Trophoblast cell (in vitro differentiated cells and primary cell): ENCODE data around the gene SRC.

ENCODE experiments used
- DNase-seq, 2 donors: peaks; one replicate each; pipeline ENCODE4 v3.0.0-alpha.2; 2016
- H2AFZ ChIP-seq: 2 replicates; pipeline ENCODE4 v1.6.1; 2013; ENCODE audit warnings: low read length, moderate library complexity, mild to moderate bottlenecking; ENCODE audit not compliant: insufficient read depth, poor library complexity
- H2AK5ac ChIP-seq: 2 replicates; pipeline ENCODE4 v1.6.1; 2013; ENCODE audit warnings: mild to moderate bottlenecking, low read length
- H2BK120ac ChIP-seq: 2 replicates; pipeline ENCODE4 v1.6.1; 2013; ENCODE audit warnings: low read length, mild to moderate bottlenecking, moderate library complexity; ENCODE audit not compliant: insufficient read depth, poor library complexity
- H2BK12ac ChIP-seq: 2 replicates; pipeline ENCODE4 v1.6.1; 2013; ENCODE audit warnings: mild to moderate bottlenecking, low read length, moderate library complexity
- H2BK5ac ChIP-seq: 2 replicates; pipeline ENCODE4 v1.6.1; 2013; ENCODE audit warnings: low read length, low read depth, moderate library complexity, mild to moderate bottlenecking; ENCODE audit not compliant: poor library complexity
- H3K14ac ChIP-seq: 2 replicates; pipeline ENCODE4 v1.6.1; 2013; ENCODE audit warnings: mild to moderate bottlenecking, low read length
- H3K18ac ChIP-seq: 2 replicates; pipeline ENCODE4 v1.6.1; 2013; ENCODE audit warnings: mild to moderate bottlenecking, low read length
- H3K23ac ChIP-seq: 2 replicates; pipeline ENCODE4 v1.6.1; 2013; ENCODE audit warnings: low read length
- H3K27ac ChIP-seq: 2 replicates; pipeline ENCODE4 v1.5.1; 2013; ENCODE audit warnings: low read depth, mild to moderate bottlenecking, inconsistent platforms, low read length, moderate library complexity
- H3K27me3 ChIP-seq: 2 replicates; pipeline ENCODE4 v1.6.1; 2013; ENCODE audit warnings: inconsistent platforms, mild to moderate bottlenecking, low read length, moderate library complexity; ENCODE audit not compliant: insufficient read depth
- H3K36me3 ChIP-seq, 2 experiments: 1 replicate in 1 of 2; 2 replicates in 1 of 2; pipeline ENCODE4 v1.6.1; 2013; ENCODE audit warnings: low read length in 2 of 2, mild to moderate bottlenecking in 2 of 2, moderate library complexity in 1 of 2; ENCODE audit not compliant: insufficient read depth in 2 of 2, control insufficient read depth in 1 of 2
- H3K4ac ChIP-seq: 2 replicates; pipeline ENCODE4 v1.6.1; 2013; ENCODE audit warnings: low read depth, mild to moderate bottlenecking, low read length, moderate library complexity
- H3K4me1 ChIP-seq, 2 experiments: 1 replicate in 1 of 2; 2 replicates in 1 of 2; pipeline ENCODE4 v1.6.1; 2013; ENCODE audit warnings: low read length in 2 of 2, mild to moderate bottlenecking in 2 of 2, moderate library complexity in 1 of 2; ENCODE audit not compliant: insufficient read depth in 2 of 2, control insufficient read depth in 1 of 2
- H3K4me2 ChIP-seq: 2 replicates; pipeline ENCODE4 v1.6.1; 2013; ENCODE audit warnings: inconsistent platforms, mild to moderate bottlenecking, low read length, moderate library complexity
- H3K4me3 ChIP-seq: 2 replicates; pipeline ENCODE4 v1.5.1; 2013; ENCODE audit warnings: mild to moderate bottlenecking, low read depth, low read length, inconsistent platforms
- H3K79me1 ChIP-seq: one replicate; pipeline ENCODE4 v1.6.1; 2013; ENCODE audit warnings: low read length
- H3K79me2 ChIP-seq: 2 replicates; pipeline ENCODE4 v1.6.1; 2013; ENCODE audit warnings: low read length, mild to moderate bottlenecking; ENCODE audit not compliant: control insufficient read depth, insufficient read depth, poor library complexity
- H3K9ac ChIP-seq: 2 replicates; pipeline ENCODE4 v1.6.1; 2013; ENCODE audit warnings: mild to moderate bottlenecking, low read length
- H3K9me3 ChIP-seq: 2 replicates; pipeline ENCODE4 v1.6.1; 2013; ENCODE audit warnings: low read depth, mild to moderate bottlenecking, control low read depth, inconsistent platforms, low read length; ENCODE audit not compliant: insufficient read depth
- H4K12ac ChIP-seq: 2 replicates; pipeline ENCODE4 v1.6.1; 2013; ENCODE audit warnings: low read depth, mild to moderate bottlenecking, low read length, moderate library complexity
- H4K8ac ChIP-seq: 2 replicates; pipeline ENCODE4 v1.6.1; 2013; ENCODE audit warnings: low read depth, mild to moderate bottlenecking, low read length, moderate library complexity
- H4K91ac ChIP-seq: one replicate; pipeline ENCODE4 v1.6.1; 2013; ENCODE audit warnings: low read depth, mild to moderate bottlenecking, low read length, moderate library complexity
- WGBS: extraction: QIAGEN DNeasy Blood & Tissue Kit; methylation state at CpG from one replicate; pipeline ENCODE4 v1.1.7; 2013; ENCODE audit warnings: missing lambda C conversion rate; ENCODE audit not compliant: insufficient read length, insufficient coverage; ENCODE audit errors: extremely low coverage; 5-methylcytosine and 5-hydroxymethylcytosine counted together

SRC gene

GRCh38 chr20:37317994-37318640 is 27.8 kb upstream of the SRC start:
- Histone ChIP-seq H3K23ac (no peak overlapping the region), H3K9ac (no peak overlapping the region)

DNA sequence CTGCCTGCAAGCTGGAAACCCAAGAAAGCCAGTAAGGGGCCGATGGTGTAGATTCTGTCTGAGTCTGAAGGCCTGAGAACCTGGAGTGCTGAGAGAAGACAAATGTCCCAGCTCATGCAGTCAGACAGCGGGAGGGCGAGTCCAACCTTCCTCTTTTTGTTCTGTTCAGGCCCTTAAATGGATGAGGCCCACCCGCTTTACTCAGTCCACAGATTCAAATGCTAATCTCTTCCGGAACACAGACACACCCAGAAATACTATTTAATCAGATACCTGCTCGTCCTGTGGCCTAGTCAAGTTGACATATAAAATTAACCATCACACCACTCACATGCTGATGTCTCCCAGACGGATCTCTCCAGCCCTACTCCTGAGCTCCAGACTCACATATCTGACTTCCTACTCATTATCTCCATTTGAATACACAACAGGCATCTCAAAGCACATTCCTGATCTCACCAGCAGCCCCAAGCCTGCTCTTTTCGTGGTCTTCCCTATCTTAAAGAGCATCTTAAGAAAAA is 26.7 kb upstream of the SRC start:
- Histone ChIP-seq H3K27ac (peak overlapping the region; percentile 100), H3K79me2 (peaks cover 30% of the 10 kb centered on the region), H4K8ac (peak overlapping the region; percentile 73), H3K9me3 (no peaks in the 10 kb centered on the region), H3K9ac (peak overlapping the region; percentile 75), H2BK5ac (peak overlapping the region; percentile 100), H2AK5ac (peak overlapping the region; percentile 96), H4K12ac (peak overlapping the region; percentile 76), H3K18ac (peak overlapping the region; percentile 79), H3K14ac (peak overlapping the region; percentile 99), H2AFZ (peak overlapping the region; percentile 37), H2BK12ac (peak overlapping the region; percentile 93), H3K79me1 (peaks cover 66% of the 10 kb centered on the region), H3K4me2 (no peak overlapping the region), H3K23ac (no peak overlapping the region), H4K91ac (peak overlapping the region; percentile 100), H3K4me1 (peaks cover 44 to 52% of the 10 kb centered on the region in 2 experiments), H3K36me3 (peaks cover 16 to 21% of the 10 kb centered on the region in 2 experiments), H3K4ac (peak overlapping the region; percentile 94), H2BK120ac (peak overlapping the region; percentile 100), H3K27me3 (no peaks in the 10 kb centered on the region), H3K4me3 (no peak overlapping the region)
- WGBS = no CpG with 5 or more reads among the region's 8 CpGs
- peak in 1 of 2 donors; percentile 50 for DNase-seq

More at GRCh38 chr20:37317994-37318640, 27.8 kb upstream of the SRC start:
- Histone ChIP-seq H3K79me1 (peaks cover 71% of the 10 kb centered on the region), H2BK5ac (peak overlapping the region; percentile 100), H3K27me3 (no peaks in the 10 kb centered on the region), H3K14ac (peak overlapping the region; percentile 99), H4K8ac (peak overlapping the region; percentile 96), H3K4me1 (peaks cover 53 to 59% of the 10 kb centered on the region in 2 experiments), H4K91ac (peak overlapping the region; percentile 100), H3K79me2 (peaks cover 38% of the 10 kb centered on the region), H3K4me3 (no peak overlapping the region), H2AK5ac (peak overlapping the region; percentile 65), H2BK12ac (peak overlapping the region; percentile 95), H3K18ac (peak overlapping the region; percentile 99), H3K9me3 (no peaks in the 10 kb centered on the region), H2BK120ac (peak overlapping the region; percentile 100), H4K12ac (peak overlapping the region; percentile 82), H2AFZ (peak overlapping the region; percentile 44), H3K27ac (peak overlapping the region; percentile 98), H3K4me2 (no peak overlapping the region), H3K36me3 (peaks cover 16 to 18% of the 10 kb centered on the region in 2 experiments), H3K4ac (peak overlapping the region; percentile 35)
- no CpG with 5 or more reads among the region's 9 CpGs for WGBS
- no peak for DNase-seq

DNA sequence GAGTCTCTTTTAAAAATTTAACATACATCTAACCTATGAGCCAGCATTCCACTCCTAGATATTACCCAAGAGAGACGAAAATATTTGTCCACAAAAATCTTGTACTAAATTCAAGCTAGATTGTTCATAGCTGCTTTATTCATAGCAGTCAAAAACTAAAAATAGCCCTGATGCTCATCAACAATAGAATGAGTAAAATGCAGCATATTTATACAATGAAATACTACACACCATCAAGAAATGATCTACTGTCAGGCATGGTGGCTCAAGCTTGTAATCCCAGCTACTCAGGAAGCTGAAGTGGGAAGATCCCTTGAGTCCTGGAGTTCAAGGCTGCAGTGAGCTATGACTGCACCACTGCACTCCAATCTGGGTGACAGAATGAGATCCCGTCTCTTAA is 22.0 kb upstream of the SRC start:
- Histone ChIP-seq H3K27ac (no peak overlapping the region), H2AFZ (no peak overlapping the region), H3K4me1 (peaks cover 11 to 24% of the 10 kb centered on the region in 2 experiments), H3K27me3 (no peaks in the 10 kb centered on the region), H3K9ac (no peak overlapping the region), H3K18ac (no peak overlapping the region), H3K36me3 (peaks cover 2 to 3% of the 10 kb centered on the region in 2 experiments), H2AK5ac (no peak overlapping the region), H4K8ac (peak overlapping the region; percentile 66), H3K23ac (no peak overlapping the region), H3K4me3 (no peak overlapping the region), H3K14ac (peak overlapping the region; percentile 32), H3K79me1 (peaks cover 57% of the 10 kb centered on the region), H4K91ac (peak overlapping the region; percentile 92), H3K79me2 (peaks cover 9% of the 10 kb centered on the region), H3K9me3 (no peaks in the 10 kb centered on the region), H3K4ac (peak overlapping the region; percentile 49), H4K12ac (no peak overlapping the region), H2BK120ac (peak overlapping the region; percentile 83), H2BK12ac (peak overlapping the region; percentile 83), H2BK5ac (peak overlapping the region; percentile 58), H3K4me2 (no peak overlapping the region)
- no CpG with 5 or more reads among the region's 2 CpGs for WGBS
- peak; percentile 49 to 86 for DNase-seq

GRCh38 chr20:37325206-37325605 is 20.7 kb upstream of the SRC start:
- Histone ChIP-seq H3K18ac (peak overlapping the region; percentile 60), H4K12ac (no peak overlapping the region), H3K4me3 (no peak overlapping the region), H3K27me3 (no peaks in the 10 kb centered on the region), H2BK12ac (peak overlapping the region; percentile 78), H3K79me1 (peaks cover 59% of the 10 kb centered on the region), H2BK5ac (peak overlapping the region; percentile 96), H3K4ac (peak overlapping the region; percentile 34), H3K9ac (no peak overlapping the region), H2AK5ac (peak overlapping the region; percentile 57), H4K8ac (peak overlapping the region; percentile 41), H3K23ac (no peak overlapping the region), H3K4me1 (peaks cover 12 to 18% of the 10 kb centered on the region in 2 experiments), H3K4me2 (no peak overlapping the region), H3K79me2 (peaks cover 7% of the 10 kb centered on the region), H3K9me3 (no peaks in the 10 kb centered on the region), H3K27ac (peak overlapping the region; percentile 94), H4K91ac (peak overlapping the region; percentile 91), H2AFZ (no peak overlapping the region), H3K36me3 (peaks cover 2 to 3% of the 10 kb centered on the region in 2 experiments), H3K14ac (peak overlapping the region; percentile 65), H2BK120ac (peak overlapping the region; percentile 99)
- no peak for DNase-seq
- no CpG with 5 or more reads among the region's 7 CpGs for WGBS
